Left ventricle myocardium inferior (tissue), 1 donor: ENCODE results near the gene HS6ST3. TPM values are rescaled to one million over a fixed set of nuclear protein-coding genes. Genes with fewer than 3 reads are reported as not detected.

Experiments used
- DNase-seq: peaks from one replicate; pipeline ENCODE4 v3.0.0-alpha.2; 2020
- H3K27ac ChIP-seq: fragments of 200-600 bp; replicated peaks from 2 replicates; pipeline ENCODE4 v1.8.0; 2021
- H3K27me3 ChIP-seq: fragments of 200-600 bp; 2 replicates; pipeline ENCODE4 v1.8.0; 2021; ENCODE audit warnings: low read depth
- H3K36me3 ChIP-seq: fragments of 200-600 bp; 2 replicates; pipeline ENCODE4 v1.8.0; 2021
- H3K4me1 ChIP-seq: fragments of 200-600 bp; 2 replicates; pipeline ENCODE4 v1.8.0; 2021
- H3K4me3 ChIP-seq: fragments of 200-600 bp; 2 replicates; pipeline ENCODE4 v1.8.0; 2021; ENCODE audit warnings: mild to moderate bottlenecking, moderate library complexity
- H3K9me3 ChIP-seq: fragments of 200-600 bp; replicated peaks from 2 replicates; pipeline ENCODE4 v1.8.0; 2021
- intact Hi-C: fragments of 100-400 bp; cut with micrococcal nuclease; formaldehyde crosslinking; loops from one replicate; pipeline ENCODE4 v1.11.0; 2022
- total RNA-seq: library from RNA; stranded (reverse); fragmentation: NEBNext Ultra II Directional; extraction: Animal tissue kit (Norgen Biotek cat#: 25700); gene quantifications from one replicate; pipeline ENCODE4 v1.2.1, GENCODE V29; 2021
- TF ChIP-seq, protein P1 (sequence below): fragments of 200-600 bp; IDR thresholded peaks from 2 replicates; pipeline ENCODE4 v1.8.0; 2021; ENCODE audit warnings: antibody characterized with exemption, mild to moderate bottlenecking, borderline replicate concordance
- donor health status: DM: no; HTN: yes; CAD: no; lungs with severe emphysema.

Gene HS6ST3
- total RNA-seq, 1 donor from 2014 or later: 2.0 TPM

DNA sequence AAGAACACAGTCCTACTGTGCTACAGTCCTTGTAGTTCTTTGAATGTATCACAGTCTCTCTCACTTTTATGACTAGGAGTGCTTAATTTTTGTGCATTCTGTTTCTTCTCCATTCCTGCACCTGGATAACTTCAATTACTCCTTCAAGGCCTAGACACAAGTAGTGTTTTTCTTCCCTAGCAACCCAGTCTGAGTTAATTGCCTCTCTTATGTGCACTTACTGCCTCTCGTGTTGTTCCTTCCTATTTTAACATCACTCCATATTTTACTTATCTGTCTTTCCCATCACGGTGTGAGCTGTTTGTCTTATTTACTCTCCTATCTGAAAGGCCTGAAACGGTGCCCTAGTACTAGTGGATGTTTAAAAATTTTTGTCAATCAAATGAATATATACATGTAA is 101.5 kb downstream of the HS6ST3 start:
- Histone ChIP-seq H3K27me3 (peaks cover 6% of the 10 kb centered on the region), H3K4me3 (no peak overlapping the region), H3K4me1 (no peaks in the 10 kb centered on the region), H3K27ac (no peak overlapping the region), H3K9me3 (no peaks in the 10 kb centered on the region), H3K36me3 (no peaks in the 10 kb centered on the region)
- TF ChIP-seq, protein P1, sequence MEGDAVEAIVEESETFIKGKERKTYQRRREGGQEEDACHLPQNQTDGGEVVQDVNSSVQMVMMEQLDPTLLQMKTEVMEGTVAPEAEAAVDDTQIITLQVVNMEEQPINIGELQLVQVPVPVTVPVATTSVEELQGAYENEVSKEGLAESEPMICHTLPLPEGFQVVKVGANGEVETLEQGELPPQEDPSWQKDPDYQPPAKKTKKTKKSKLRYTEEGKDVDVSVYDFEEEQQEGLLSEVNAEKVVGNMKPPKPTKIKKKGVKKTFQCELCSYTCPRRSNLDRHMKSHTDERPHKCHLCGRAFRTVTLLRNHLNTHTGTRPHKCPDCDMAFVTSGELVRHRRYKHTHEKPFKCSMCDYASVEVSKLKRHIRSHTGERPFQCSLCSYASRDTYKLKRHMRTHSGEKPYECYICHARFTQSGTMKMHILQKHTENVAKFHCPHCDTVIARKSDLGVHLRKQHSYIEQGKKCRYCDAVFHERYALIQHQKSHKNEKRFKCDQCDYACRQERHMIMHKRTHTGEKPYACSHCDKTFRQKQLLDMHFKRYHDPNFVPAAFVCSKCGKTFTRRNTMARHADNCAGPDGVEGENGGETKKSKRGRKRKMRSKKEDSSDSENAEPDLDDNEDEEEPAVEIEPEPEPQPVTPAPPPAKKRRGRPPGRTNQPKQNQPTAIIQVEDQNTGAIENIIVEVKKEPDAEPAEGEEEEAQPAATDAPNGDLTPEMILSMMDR: no peak
- no peak for DNase-seq
- intact Hi-C loops: no loop called here

DNA sequence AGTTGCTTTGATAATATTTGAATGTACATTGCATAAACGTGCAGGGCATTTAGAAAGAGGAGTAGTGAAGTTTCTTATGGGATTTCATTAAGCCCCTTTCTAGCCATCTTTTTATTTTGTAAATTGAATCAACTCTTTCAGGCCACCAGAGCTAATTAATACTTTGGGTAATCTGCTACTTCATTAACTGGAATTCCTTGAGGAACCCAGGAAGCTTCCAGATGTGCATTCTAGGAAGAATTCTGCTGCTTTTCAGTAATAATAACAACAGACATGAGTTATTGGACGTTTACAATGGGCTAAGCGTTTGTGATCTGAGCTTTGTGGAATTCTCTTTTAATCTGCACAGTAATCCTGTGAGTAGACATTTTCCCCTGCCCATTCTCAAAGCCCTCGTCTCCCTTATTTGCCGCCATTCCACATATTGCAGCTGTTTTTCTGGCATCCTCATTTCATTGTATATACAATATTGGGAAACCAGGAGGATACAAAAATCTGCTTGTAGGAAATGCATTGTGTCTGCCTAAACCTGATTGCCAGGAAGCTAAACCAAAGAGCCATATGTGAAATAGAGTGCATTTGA is 103.9 kb downstream of the HS6ST3 start:
- TF ChIP-seq, protein P1: no peak

DNA sequence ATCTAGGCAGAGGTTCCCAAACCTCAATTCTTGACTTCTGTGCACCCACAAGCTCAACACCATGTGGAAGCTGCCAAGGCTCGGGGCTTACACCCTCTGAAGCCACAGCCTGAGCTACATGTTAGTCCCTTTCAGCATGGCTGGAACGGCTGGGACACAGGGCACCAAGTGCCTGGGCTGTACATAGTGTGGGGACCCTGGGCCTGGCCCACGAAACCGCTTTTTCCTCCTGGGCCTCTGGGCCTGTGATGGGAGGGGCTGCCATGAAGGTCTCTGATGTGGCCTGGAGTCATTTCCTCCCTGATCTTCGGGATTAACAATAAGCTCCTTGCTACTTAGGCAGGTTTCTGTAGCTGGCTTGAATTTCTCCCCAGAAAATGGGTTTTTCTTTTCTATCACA is 108.1 kb downstream of the HS6ST3 start:
- TF ChIP-seq, protein P1: no peak
- H3K36me3 ChIP-seq: no peaks in the 10 kb centered on the region
- no peaks in the 10 kb centered on the region for H3K4me1 ChIP-seq
- intact Hi-C loops: no loop called here
- peaks cover 13% of the 10 kb centered on the region for H3K27me3 ChIP-seq
- H3K9me3 ChIP-seq: no peaks in the 10 kb centered on the region
- H3K27ac ChIP-seq: no peak overlapping the region
- DNase-seq: no peak
- H3K4me3 ChIP-seq: no peak overlapping the region

More for the DNA sequence above, 103.9 kb downstream of the HS6ST3 start:
- DNase-seq: no peak
- H3K36me3 ChIP-seq: no peaks in the 10 kb centered on the region
- H3K27me3 ChIP-seq: peaks cover 6% of the 10 kb centered on the region
- H3K4me3 ChIP-seq: no peak overlapping the region
- no peak overlapping the region for H3K27ac ChIP-seq
- no peaks in the 10 kb centered on the region for H3K9me3 ChIP-seq
- intact Hi-C loops: no loop called here
- H3K4me1 ChIP-seq: no peaks in the 10 kb centered on the region

DNA sequence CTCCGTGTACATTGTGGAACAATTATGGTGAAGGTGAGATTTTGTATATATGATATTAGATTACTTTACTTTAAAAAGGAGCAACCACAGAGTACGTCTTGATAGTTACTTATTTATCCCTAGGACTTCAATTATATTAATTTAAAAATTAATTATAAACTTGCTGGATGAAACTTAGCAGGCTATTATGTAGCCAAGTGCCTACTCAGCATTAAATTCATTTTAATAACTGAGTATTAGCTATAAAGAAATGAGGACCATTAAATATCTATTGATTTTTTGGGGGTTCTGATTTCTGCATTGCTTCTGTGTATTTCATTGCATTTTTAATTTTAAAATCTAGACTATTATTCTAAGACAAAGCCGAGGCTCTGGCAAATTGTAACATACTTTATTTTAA is 109.4 kb downstream of the HS6ST3 start:
- H3K4me1 ChIP-seq: no peaks in the 10 kb centered on the region
- H3K36me3 ChIP-seq: no peaks in the 10 kb centered on the region
- TF ChIP-seq, protein P1: no peak
- intact Hi-C loops: no loop called here
- H3K4me3 ChIP-seq: no peak overlapping the region
- no peaks in the 10 kb centered on the region for H3K9me3 ChIP-seq
- H3K27me3 ChIP-seq: peaks cover 13% of the 10 kb centered on the region
- H3K27ac ChIP-seq: no peak overlapping the region
- DNase-seq: no peak

DNA sequence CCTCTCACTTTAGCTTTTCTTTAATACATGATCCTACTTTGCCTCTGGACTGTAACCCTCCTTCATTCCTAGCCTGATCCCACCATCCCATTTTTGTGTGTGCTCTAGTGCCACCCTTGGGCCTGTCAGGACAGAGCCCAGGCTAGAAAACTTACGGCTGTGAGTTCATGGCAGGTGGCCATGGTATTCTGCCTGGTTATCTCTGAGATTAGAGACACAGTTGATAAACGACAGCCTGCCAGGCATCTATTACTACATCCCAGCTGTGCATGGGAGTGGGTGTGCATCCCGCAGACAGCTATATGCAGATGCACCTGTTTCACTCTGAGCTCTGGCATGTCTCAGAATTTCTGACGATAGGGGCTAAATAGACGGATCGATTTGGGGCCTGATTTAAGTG is 110.9 kb downstream of the HS6ST3 start:
- intact Hi-C loops: no loop called here
- TF ChIP-seq, protein P1: no peak
- Histone ChIP-seq H3K9me3 (no peaks in the 10 kb centered on the region), H3K27me3 (peaks cover 8% of the 10 kb centered on the region), H3K36me3 (no peaks in the 10 kb centered on the region), H3K4me3 (no peak overlapping the region), H3K27ac (no peak overlapping the region), H3K4me1 (no peaks in the 10 kb centered on the region)
- DNase-seq: no peak
